Loucy (cell line): ENCODE results near the gene SUCLG2.

Source experiments
- H2AFZ ChIP-seq: fragments of 200-600 bp; sonication (generic); 2 replicates; pipeline ENCODE4 v1.6.0; 2016; ENCODE audit warnings: antibody characterized with exemption, mild to moderate bottlenecking, low read length, moderate library complexity
- H3F3A ChIP-seq: fragments of 200-600 bp; 2 replicates; pipeline ENCODE4 v1.6.0; 2016; ENCODE audit warnings: antibody characterized with exemption, low read depth, mild to moderate bottlenecking
- H3K27me3 ChIP-seq: fragments of 200-600 bp; sonication (generic); 2 replicates; pipeline ENCODE4 v1.6.1; 2014; ENCODE audit warnings: low read length, mild to moderate bottlenecking; ENCODE audit not compliant: insufficient read depth, poor library complexity, severe bottlenecking
- H3K36me3 ChIP-seq: fragments of 200-600 bp; sonication (generic); 2 replicates; pipeline ENCODE4 v1.6.1; 2016; ENCODE audit warnings: low read length; ENCODE audit not compliant: insufficient read depth
- H3K4me1 ChIP-seq: fragments of 200-600 bp; sonication (generic); 2 replicates; pipeline ENCODE4 v1.5.1; 2014; ENCODE audit warnings: low read length, mild to moderate bottlenecking; ENCODE audit not compliant: insufficient read depth, poor library complexity, severe bottlenecking
- H3K4me2 ChIP-seq: fragments of 200-600 bp; sonication (generic); 2 replicates; pipeline ENCODE4 v1.6.0; 2014; ENCODE audit warnings: antibody characterized with exemption, low read length, low read depth, mild to moderate bottlenecking; ENCODE audit not compliant: poor library complexity, severe bottlenecking
- H3K4me3 ChIP-seq: fragments of 200-600 bp; sonication (generic); 2 replicates; pipeline ENCODE4 v1.5.1; 2014; ENCODE audit warnings: low read length, mild to moderate bottlenecking, mixed read lengths; ENCODE audit not compliant: poor library complexity, severe bottlenecking
- H3K79me2 ChIP-seq: fragments of 200-600 bp; sonication (generic); 2 replicates; pipeline ENCODE4 v1.6.1; 2014; ENCODE audit warnings: low read length; ENCODE audit not compliant: insufficient read depth
- H3K9ac ChIP-seq: fragments of 200-600 bp; sonication (generic); 2 replicates; pipeline ENCODE4 v1.6.0; 2014; ENCODE audit warnings: mild to moderate bottlenecking, low read depth, low read length, moderate library complexity; ENCODE audit not compliant: poor library complexity, severe bottlenecking
- H3K9me2 ChIP-seq: fragments of 200-600 bp; sonication (generic); replicated peaks from 2 replicates; pipeline ENCODE4 v1.6.1; 2016; ENCODE audit warnings: low read depth, low read length, mixed read lengths
- H3K9me3 ChIP-seq: fragments of 200-600 bp; sonication (generic); 2 replicates; pipeline ENCODE4 v1.6.1; 2014; ENCODE audit warnings: mild to moderate bottlenecking, antibody characterized with exemption, low read length, low read depth; ENCODE audit not compliant: insufficient read depth
- H4K20me1 ChIP-seq: fragments of 200-600 bp; sonication (generic); 2 replicates; pipeline ENCODE4 v1.6.0; 2014; ENCODE audit warnings: antibody characterized with exemption, low read length, mild to moderate bottlenecking; ENCODE audit not compliant: insufficient read depth, poor library complexity, severe bottlenecking
- EZH2phosphoT487 ChIP-seq: fragments of 200-600 bp; IDR thresholded peaks from 2 replicates; pipeline ENCODE4 v1.6.1; 2018; ENCODE audit warnings: antibody characterized with exemption, mild to moderate bottlenecking, moderate library complexity, borderline replicate concordance
- TF ChIP-seq, protein P1 (sequence below): fragments of 200-600 bp; sonication (generic); conservative IDR thresholded peaks from 2 replicates; pipeline ENCODE4 v1.5.1; 2014; ENCODE audit warnings: mild to moderate bottlenecking, antibody characterized with exemption, low read length

SUCLG2 gene

DNA sequence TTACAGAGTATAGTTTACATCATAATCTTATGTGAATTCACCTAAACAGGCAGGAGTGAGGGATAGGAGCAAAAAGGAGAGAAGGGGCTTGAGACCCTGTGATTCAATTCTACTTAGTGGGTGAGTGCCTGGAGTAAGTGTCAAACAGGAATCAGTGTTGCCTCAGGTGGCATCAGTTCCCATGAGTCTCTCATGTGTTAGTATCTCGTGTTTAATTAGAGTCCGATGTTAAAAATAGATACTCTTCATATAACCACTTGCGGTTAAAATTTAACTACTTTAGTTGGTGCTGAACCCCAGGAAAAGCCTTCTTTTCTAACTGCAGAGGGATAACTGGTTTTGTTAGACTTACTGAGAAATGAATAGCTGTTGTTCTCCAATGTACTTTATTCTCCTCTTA lies 251.5 kb downstream of the SUCLG2 start:
- Histone ChIP-seq H3K27me3 (no peaks in the 10 kb centered on the region), H2AFZ (no peak overlapping the region), H3K4me3 (no peak overlapping the region), H3K4me2 (no peak overlapping the region), H3K36me3 (no peaks in the 10 kb centered on the region), H3K9me3 (no peaks in the 10 kb centered on the region), H4K20me1 (no peaks in the 10 kb centered on the region), H3K4me1 (no peaks in the 10 kb centered on the region), H3F3A (no peaks in the 10 kb centered on the region), H3K9ac (no peak overlapping the region), H3K79me2 (no peaks in the 10 kb centered on the region), H3K9me2 (no peaks in the 10 kb centered on the region)
- TF ChIP-seq, protein P1, sequence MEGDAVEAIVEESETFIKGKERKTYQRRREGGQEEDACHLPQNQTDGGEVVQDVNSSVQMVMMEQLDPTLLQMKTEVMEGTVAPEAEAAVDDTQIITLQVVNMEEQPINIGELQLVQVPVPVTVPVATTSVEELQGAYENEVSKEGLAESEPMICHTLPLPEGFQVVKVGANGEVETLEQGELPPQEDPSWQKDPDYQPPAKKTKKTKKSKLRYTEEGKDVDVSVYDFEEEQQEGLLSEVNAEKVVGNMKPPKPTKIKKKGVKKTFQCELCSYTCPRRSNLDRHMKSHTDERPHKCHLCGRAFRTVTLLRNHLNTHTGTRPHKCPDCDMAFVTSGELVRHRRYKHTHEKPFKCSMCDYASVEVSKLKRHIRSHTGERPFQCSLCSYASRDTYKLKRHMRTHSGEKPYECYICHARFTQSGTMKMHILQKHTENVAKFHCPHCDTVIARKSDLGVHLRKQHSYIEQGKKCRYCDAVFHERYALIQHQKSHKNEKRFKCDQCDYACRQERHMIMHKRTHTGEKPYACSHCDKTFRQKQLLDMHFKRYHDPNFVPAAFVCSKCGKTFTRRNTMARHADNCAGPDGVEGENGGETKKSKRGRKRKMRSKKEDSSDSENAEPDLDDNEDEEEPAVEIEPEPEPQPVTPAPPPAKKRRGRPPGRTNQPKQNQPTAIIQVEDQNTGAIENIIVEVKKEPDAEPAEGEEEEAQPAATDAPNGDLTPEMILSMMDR = no peak
- TF ChIP-seq EZH2phosphoT487 = no peak

DNA sequence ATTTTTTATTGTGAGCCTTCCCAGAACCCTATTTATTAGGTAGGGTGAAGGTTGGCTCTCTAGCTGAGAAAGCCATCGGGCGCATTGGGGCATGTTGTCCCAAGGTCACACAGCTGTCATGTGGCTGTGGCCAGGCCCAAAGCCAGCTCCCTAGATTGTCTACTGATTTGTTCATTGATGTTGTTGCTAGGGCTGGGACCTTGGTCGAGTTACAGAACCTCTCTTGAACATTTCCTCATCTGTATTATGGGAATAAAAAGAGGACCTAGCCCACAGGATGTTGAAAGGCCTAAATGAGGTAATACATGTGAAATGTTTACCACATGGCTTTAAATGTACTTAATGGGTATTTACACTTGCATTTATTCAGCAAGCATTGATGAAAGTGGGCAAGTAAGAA lies 252.5 kb downstream of the SUCLG2 start:
- Histone ChIP-seq H3K4me2 (no peak overlapping the region), H3K79me2 (no peaks in the 10 kb centered on the region), H3K27me3 (no peaks in the 10 kb centered on the region), H2AFZ (no peak overlapping the region), H3K9me2 (no peaks in the 10 kb centered on the region), H3K9me3 (no peaks in the 10 kb centered on the region), H3K4me1 (no peaks in the 10 kb centered on the region), H3F3A (no peaks in the 10 kb centered on the region), H3K4me3 (no peak overlapping the region), H4K20me1 (no peaks in the 10 kb centered on the region), H3K36me3 (no peaks in the 10 kb centered on the region), H3K9ac (no peak overlapping the region)
- TF ChIP-seq EZH2phosphoT487 = no peak
- TF ChIP-seq, protein P1 = no peak

DNA sequence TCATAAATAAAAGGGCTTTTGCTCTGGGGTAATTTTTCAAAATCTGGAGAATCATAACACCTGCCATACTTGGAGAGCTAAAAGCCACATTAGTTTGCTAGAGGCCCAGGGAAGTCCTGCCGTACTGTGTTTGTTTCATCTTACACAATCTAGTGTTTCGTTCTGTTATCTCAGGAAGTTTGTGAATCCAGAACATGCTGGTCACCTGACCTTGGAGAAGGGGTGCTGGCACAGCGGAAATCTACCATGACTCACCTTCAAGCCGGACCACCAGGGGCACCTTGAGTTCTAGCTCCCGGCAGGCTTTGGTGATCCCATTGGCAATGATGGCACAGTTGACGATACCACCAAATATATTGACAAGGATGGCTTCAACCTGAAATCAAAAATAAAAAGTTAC lies 253.9 kb downstream of the SUCLG2 start:
- H3K9me3 ChIP-seq = no peaks in the 10 kb centered on the region
- no peak overlapping the region for H3K4me3 ChIP-seq
- no peak overlapping the region for H3K4me2 ChIP-seq
- H3K4me1 ChIP-seq = no peaks in the 10 kb centered on the region
- no peaks in the 10 kb centered on the region for H4K20me1 ChIP-seq
- H2AFZ ChIP-seq = no peak overlapping the region
- TF ChIP-seq, protein P1 = no peak
- no peak for TF ChIP-seq EZH2phosphoT487
- no peaks in the 10 kb centered on the region for H3K27me3 ChIP-seq
- H3K79me2 ChIP-seq = no peaks in the 10 kb centered on the region
- no peaks in the 10 kb centered on the region for H3K36me3 ChIP-seq
- no peaks in the 10 kb centered on the region for H3K9me2 ChIP-seq
- no peak overlapping the region for H3K9ac ChIP-seq
- no peaks in the 10 kb centered on the region for H3F3A ChIP-seq
